GM11168 (cell line): ENCODE measurements around the gene KLK3.
"Not testable (repeated sequence)": the region's sequence is repeated elsewhere in the genome, so short reads cannot be mapped to it uniquely, and the experiment has no call there.

Experiments used
- in situ Hi-C: fragments of 300-500 bp; cut with MboI; formaldehyde crosslinking; loops from one replicate; pipeline ENCODE4 v1.12.0; 2022; ENCODE audit warnings: low sequenced_read_pairs; ENCODE audit not compliant: unreplicated experiment

Gene KLK3

DNA sequence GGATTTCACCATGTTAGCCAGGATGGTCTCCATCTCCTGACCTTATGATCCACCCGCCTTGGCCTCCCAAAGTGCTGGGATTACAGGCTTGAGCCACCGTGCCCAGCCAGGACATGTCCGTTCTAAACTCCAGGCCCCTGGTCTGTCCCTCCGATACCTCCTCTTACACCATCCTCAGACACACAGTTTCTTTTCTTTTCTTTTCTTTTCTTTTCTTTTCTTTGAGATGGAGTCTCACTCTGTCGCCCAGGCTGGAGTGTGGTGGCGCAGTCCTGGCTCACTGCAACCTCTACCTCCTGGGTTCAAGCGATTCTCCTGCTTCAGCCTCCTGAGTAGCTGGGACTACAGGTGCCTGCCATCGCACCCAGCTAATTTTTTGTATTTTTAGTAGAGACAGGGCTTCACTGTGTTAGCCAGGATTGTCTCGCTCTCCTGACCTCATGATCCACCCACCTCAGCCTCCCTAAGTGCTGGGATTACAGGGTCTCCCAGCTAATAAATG is 41.4 kb downstream of the KLK3 start:
- in situ Hi-C loops = not testable (repeated sequence)

DNA sequence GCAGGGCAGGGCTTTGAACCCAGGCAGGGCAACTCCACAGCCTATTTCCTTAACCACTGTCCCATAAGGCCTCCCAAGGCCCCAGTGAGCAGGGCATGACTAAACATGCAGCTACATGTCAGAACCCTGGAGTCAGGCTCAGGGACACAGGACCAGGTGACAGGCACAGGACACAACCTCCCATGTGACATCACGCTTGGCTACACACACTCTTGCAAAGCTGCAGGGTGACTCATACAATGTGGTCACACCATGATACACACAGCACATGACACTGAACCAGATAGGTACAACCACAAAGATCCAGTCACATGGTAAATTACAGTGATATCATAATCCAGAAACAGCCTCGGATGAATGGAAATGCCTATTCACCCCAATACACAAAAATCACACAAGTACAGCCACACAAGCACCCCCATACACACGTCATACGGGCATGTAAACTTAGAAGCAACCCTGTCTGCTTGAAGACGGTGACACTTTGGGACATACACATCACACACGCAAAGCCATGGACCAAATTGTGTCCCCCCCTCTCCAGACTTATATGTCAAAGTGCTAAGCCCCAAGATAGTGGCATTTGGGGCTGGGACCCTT is 42.0 kb downstream of the KLK3 start:
- in situ Hi-C loops = no loop called here

DNA sequence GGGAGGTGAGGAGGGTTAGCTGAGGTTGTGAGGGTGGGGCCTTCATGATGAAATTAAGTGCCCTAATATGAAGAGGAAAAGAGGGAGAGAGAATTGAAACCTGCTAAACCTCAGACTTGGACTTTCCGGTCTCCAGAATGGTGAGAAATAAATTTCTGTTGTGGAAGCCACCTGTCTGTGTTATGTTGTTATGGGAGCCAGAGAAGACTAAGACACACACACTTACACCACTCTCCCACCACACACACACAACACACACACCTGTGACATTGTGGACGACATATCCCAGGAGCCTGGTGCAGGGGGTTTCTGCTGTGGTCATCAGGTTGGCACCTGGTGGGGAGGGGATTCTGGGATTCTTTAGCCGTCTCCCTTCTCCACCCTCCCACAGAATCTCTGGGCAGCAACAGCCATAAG is 42.5 kb downstream of the KLK3 start:
- in situ Hi-C loops = no loop called here

DNA sequence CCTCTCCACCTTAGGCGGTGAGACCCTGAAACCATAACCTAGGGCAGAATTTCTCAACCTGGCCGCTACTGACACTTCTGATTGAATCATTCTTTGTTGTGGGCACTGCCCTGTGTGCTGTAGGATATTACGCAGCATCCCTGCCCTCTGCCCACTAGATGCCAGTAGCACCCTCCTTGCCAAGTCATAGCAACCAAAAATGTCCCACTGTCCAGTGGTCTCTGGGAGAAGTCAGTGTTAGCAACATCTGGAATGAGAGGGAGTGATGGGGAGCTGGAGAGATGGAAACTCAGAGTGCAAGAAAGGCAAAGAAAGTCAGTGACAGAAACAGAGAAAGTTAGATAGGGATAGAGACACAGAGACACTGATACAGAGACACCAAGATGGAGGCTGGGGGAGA is 42.9 kb downstream of the KLK3 start:
- in situ Hi-C loops = no loop called here

DNA sequence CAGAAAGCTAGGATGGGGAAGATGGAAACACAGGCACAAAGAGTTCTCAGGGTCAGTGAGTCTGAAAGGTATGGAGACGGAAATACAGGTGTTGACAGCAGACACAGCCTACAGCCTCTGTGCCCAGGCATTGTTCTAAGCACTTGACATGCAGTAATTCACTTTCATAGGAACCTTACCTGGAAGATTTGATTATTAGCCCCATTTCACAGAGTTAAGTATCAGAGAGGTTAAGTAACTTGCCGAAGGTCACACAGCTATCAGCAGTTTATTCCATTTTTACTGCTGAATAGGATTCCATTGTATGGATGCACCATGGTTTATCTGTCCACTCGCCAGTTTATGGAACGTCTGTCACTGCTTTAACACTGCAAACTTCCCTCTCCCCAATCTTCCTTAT is 43.3 kb downstream of the KLK3 start:
- in situ Hi-C loops = no loop called here

DNA sequence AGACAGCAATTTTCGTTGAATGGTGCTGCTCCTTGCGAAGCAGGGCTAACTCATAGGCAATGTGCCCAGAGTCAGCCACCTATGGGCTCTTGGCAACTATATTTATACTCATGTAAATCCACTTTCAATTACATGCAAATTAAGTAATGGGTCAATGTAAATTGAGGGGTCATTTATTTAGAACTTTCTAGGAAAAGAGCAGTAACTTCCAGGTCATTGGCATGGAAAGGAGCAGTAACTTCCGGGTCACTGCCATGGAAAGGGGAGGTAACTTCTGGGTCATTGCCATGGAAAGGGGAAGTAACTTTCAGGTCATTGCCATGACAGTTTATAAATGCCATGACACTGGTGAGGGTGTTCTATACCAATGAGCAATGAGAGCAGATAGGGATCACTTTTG is 44.9 kb downstream of the KLK3 start:
- in situ Hi-C loops = no loop called here

DNA sequence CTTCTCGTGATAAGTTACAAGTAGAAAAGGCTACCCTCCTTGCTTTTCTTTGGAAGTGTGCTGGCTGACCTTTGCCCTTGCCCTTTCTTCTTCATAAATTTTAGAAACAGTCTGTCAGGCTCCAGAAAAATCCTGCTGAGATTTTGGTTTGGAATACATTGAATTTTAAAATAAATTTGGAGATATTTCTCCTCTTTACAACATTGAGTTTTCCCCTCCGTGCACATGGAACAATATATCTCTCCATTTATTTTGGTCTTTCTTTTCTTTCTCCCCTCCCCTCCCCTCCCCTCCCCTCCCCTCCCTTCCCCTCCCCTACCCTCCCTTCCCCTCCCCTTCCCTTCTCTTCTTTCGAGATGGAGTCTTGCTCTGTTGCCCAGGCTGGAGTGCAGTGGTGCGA is 47.9 kb downstream of the KLK3 start:
- in situ Hi-C loops = no loop called here

DNA sequence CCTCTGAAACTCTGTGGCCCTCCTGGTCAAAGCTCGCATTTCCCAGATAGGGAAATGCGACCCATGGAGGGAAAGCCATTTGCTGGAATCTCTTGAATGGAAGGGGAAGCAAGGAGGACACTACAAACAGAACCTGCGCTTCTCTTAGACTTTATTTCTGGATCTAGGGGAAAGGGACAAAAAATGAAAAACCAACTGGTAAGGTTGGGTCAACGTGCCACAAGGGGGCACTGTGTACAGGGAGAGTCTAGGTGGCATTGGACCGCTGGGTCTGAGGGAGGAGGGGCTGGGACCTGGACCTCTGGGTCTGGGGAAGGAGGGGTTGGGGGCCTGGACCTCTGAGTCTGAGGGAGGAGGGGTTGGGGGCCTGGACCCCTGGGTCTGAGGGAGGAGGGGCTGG is 51.5 kb downstream of the KLK3 start:
- in situ Hi-C loops = no loop called here

DNA sequence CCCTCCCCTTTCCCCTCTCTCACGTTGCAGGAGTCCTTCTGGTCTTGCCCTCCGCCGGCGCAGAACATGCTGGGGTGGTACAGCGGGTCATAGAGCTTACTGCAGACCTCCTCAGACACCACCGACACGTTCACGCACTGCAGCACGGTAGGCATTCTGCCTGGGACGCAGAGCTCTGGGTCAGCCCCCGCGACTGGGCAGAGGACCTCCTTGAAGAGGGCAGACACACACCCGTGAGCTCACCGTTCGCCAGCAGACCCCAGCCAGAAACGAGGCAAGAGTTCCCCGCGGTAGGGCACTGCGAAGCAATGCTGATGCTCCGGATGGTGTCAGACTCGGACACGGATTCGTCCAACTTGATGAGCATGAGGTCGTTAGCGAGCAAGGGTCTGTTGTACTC is 53.6 kb downstream of the KLK3 start:
- in situ Hi-C loops = no loop called here

DNA sequence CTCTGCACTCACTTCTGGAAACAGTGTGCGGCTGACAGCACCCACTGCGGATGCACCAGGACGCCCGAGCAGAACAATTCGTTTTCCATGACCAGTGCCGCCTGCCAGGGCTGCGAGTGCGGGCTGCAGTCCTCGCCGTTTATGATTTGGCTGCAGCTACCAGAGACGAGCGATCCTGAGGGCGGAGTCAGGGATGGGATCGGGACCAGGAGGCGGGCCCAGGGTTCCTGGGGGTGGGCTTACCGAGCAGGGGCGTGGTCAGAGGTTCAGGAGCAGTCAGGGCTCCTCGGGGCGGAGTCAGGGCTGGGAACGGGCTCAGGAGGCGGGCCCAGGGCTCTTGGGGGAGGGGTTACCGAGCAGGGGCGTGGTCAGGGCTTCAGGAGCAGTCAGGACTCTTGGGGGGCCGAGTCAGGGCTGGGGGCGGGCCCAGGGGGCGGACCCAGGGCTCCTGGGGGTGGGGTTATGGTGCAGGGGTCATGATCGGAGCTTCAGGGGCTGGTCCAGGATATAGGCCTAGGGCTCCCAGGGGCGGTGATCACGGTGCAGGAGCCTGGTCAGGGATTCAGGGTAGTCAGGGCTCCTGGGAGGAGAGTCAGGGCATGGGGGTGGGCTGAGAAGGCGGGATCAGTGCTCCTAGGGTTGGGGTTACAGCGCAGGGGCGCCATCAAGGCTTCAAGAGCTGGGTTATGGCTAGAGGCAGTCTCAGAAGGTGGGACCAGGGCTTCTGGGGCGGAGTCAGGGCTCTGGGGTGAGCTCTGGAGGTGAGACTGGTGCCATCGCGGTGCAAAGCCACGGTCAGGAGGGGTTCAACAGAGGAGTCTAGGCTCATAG is 54.7 kb downstream of the KLK3 start:
- in situ Hi-C loops = no loop called here
